Calu3 (cell line): ENCODE data around the gene VARS2. TPM values are rescaled to one million over a fixed set of nuclear protein-coding genes. Genes with fewer than 3 reads are reported as not detected.

Source experiments
- BruUV-seq: library from RNA; stranded (reverse); fragments of 400-500 nt; replicated peaks from 2 replicates; lab custom pipeline; 2021; lab: Mats Ljungman, UMichigan
- CTCF ChIA-PET: fragments of 300-600 bp; sonication (Branson Sonifier 250); formaldehyde crosslinking; loops from one replicate; lab custom pipeline; 2022; ENCODE audit warnings: antibody characterized with exemption; lab: Charles Lee
- DNase-seq: peaks from one replicate; pipeline ENCODE4 v3.0.0; 2022
- H3K27ac Mint-ChIP-seq: one replicate; pipeline ENCODE4 v1.8.0; 2022; ENCODE audit warnings: mixed read lengths; ENCODE audit not compliant: unreplicated experiment
- H3K27me3 Mint-ChIP-seq: one replicate; pipeline ENCODE4 v1.8.0; 2022; ENCODE audit warnings: mixed read lengths; ENCODE audit not compliant: unreplicated experiment
- H3K36me3 Mint-ChIP-seq: one replicate; pipeline ENCODE4 v1.8.0; 2022; ENCODE audit warnings: mild to moderate bottlenecking, moderate library complexity, mixed read lengths; ENCODE audit not compliant: insufficient read depth, unreplicated experiment
- H3K4me1 Mint-ChIP-seq: one replicate; pipeline ENCODE4 v1.8.0; 2022; ENCODE audit warnings: mild to moderate bottlenecking, low read depth, mixed read lengths; ENCODE audit not compliant: unreplicated experiment
- H3K4me3 Mint-ChIP-seq: one replicate; pipeline ENCODE4 v1.8.0; 2022; ENCODE audit warnings: mild to moderate bottlenecking, low read depth, moderate library complexity, mixed read lengths; ENCODE audit not compliant: unreplicated experiment
- H3K9me3 Mint-ChIP-seq: one replicate; pipeline ENCODE4 v1.8.0; 2022; ENCODE audit warnings: low read depth, mixed read lengths; ENCODE audit not compliant: unreplicated experiment
- intact Hi-C: fragments of 100-400 bp; cut with micrococcal nuclease; formaldehyde crosslinking; loops from one replicate; pipeline ENCODE4 v1.10.0; 2022; ENCODE audit not compliant: unreplicated experiment
- total RNA-seq: library from RNA; stranded (reverse); gene quantifications from 2 replicates; pipeline ENCODE4 v1.2.3, GENCODE V29; 2022
- TF ChIP-seq, protein P1 (sequence below): fragments of 200-600 bp; IDR thresholded peaks from one replicate; pipeline ENCODE4 v1.8.0; 2022; ENCODE audit warnings: antibody characterized with exemption; ENCODE audit not compliant: unreplicated experiment

VARS2 gene
- total RNA-seq, 1 experiment from 2014 or later: 33.0 TPM

DNA sequence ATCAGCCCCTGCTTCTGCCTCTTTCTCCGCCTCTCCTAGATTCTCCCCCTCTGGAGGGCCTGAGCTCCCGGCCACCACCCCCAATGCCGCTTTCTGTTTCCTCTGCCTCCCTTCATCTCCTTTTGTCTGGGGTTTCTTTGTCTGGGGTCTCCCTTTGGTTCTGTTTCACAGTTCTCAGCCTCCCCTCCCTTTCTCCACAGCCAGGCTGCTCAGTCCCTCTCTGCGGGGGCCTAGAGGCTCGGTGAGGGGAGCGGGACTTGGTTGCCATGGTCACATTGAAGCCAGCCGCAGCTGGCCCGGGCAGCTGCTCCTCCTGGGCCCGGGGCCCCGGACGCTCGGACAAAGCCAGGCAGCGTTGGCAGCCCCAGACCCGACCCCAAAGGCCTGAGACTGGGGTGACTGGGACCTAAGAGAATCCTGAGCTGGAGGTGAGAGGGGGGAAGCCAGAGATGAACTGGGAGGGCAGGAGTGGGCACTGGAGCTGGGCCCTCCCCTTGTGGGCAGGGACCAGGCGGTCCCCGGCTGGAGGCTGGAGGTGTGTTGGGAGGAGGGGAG is 33.3 kb upstream of the VARS2 start:
- intact Hi-C loops: loop anchor here (10.0 kb wide), 1 partner anchor 206 kb away; the partner anchor contains the start of gene DHX16
- Mint-ChIP-seq H3K36me3 (peaks cover 46% of the 10 kb centered on the region), H3K4me1 (peaks cover 68% of the 10 kb centered on the region), H3K27ac (no peak overlapping the region), H3K9me3 (no peaks in the 10 kb centered on the region), H3K4me3 (no peak overlapping the region), H3K27me3 (peaks cover 16% of the 10 kb centered on the region)
- CTCF ChIA-PET: interaction anchor here (1.3 kb wide), 1 partner anchor 190 kb away, joined by 4 read pairs; no protein-coding TSS in a partner anchor
- no peak for DNase-seq
- TF ChIP-seq, protein P1, sequence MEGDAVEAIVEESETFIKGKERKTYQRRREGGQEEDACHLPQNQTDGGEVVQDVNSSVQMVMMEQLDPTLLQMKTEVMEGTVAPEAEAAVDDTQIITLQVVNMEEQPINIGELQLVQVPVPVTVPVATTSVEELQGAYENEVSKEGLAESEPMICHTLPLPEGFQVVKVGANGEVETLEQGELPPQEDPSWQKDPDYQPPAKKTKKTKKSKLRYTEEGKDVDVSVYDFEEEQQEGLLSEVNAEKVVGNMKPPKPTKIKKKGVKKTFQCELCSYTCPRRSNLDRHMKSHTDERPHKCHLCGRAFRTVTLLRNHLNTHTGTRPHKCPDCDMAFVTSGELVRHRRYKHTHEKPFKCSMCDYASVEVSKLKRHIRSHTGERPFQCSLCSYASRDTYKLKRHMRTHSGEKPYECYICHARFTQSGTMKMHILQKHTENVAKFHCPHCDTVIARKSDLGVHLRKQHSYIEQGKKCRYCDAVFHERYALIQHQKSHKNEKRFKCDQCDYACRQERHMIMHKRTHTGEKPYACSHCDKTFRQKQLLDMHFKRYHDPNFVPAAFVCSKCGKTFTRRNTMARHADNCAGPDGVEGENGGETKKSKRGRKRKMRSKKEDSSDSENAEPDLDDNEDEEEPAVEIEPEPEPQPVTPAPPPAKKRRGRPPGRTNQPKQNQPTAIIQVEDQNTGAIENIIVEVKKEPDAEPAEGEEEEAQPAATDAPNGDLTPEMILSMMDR: no peak
- no TSS peak for BruUV-seq

DNA sequence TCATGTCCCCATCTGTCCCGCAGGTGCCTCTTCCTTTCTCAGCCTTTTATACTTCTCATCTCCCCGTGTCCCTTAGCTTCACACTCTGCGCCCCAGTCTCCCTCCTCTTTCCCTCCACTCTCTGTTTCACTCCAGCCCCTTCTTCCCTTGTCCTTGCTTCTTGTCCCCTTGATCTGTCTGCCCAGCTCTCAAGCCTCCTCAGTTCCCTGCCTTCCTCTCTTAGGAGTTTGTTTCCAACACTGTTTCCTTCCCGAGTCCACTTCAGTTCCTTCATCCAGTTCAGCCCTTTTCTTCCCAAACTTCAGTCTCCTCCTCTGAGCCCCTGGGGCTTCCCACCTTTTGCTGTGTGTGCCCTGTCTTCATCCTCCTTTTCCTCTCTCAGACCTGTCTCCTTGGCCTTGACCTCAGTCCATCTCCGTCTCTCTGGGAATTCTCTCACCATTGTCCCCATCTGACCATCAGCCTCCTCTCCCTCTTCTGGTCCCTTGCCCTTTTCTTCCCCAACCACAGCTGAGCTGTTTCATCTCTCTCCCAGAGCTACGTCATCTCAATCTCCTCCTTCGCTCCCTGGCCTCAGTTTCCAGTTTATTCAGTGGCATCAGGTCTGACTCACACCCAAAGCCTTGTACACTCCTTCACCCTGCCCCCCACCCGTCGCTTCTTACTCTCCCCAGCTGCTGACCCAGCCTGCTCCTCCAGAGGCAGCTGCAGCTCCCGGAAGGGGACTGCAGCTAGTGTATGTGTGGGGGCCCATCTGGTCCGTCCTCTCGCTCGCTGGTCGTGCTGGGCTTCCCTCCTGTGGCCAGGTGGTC is 32.4 kb upstream of the VARS2 start:
- TF ChIP-seq, protein P1: no peak
- no peak overlapping the region for H3K4me3 Mint-ChIP-seq
- intact Hi-C loops: loop anchor here (10.0 kb wide), 1 partner anchor 207 kb away; the partner anchor contains the start of gene DHX16
- peaks cover 68% of the 10 kb centered on the region for H3K4me1 Mint-ChIP-seq
- peaks cover 16% of the 10 kb centered on the region for H3K27me3 Mint-ChIP-seq
- DNase-seq: no peak
- CTCF ChIA-PET: interaction anchor here (0.6 to 6.3 kb wide), 10 partner anchors 33 to 1314 kb away, joined by 3 to 50 read pairs (median 12); partner anchors contain the start of gene VARS2
- peaks cover 49% of the 10 kb centered on the region for H3K36me3 Mint-ChIP-seq
- peak overlapping the region; percentile 84 for H3K27ac Mint-ChIP-seq
- no peaks in the 10 kb centered on the region for H3K9me3 Mint-ChIP-seq
- BruUV-seq: no TSS peak

DNA sequence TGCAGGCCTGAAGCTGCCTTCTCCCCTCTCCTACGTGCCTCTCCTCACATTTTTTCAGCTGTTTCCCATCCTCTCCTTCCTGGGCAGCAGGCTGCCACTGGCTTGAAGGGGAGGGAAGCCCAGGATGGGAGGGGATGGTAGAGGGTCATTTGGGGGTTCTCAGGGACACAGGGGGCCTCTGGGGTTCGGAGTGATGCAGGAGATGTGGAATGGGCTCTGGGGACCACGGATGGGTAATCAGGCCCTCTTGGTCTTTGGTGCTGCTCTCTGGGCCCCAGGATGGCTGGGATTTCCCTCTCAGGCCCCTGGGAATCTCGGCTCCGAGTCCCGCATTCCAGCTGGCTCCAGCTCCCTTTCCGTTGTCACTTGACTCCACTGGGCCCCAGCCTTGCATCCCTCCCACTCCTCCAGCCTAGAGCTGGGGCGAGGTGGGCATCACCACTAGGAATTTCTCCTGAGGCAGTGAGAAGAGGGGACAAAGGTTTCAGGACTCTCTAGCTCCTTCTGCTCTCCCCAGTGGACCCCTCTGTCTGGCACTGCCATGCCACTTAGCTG is 31.8 kb upstream of the VARS2 start:
- H3K36me3 Mint-ChIP-seq: peaks cover 52% of the 10 kb centered on the region
- BruUV-seq: no TSS peak
- peaks cover 16% of the 10 kb centered on the region for H3K27me3 Mint-ChIP-seq
- CTCF ChIA-PET: interaction anchor here (0.6 to 6.3 kb wide), 24 partner anchors 19 to 1313 kb away, joined by 3 to 50 read pairs (median 6); partner anchors contain the start of genes DHX16, GTF2H4, PBX2 and PSORS1C1
- intact Hi-C loops: loop anchor here (10.0 kb wide), 1 partner anchor 207 kb away; the partner anchor contains the start of gene DHX16
- no peaks in the 10 kb centered on the region for H3K9me3 Mint-ChIP-seq
- TF ChIP-seq, protein P1: no peak
- H3K4me1 Mint-ChIP-seq: peaks cover 67% of the 10 kb centered on the region
- H3K4me3 Mint-ChIP-seq: peak overlapping the region; percentile 89
- no peak for DNase-seq
- H3K27ac Mint-ChIP-seq: peak overlapping the region; percentile 84
